GM12878 (cell line): ENCODE data around the gene IL20RA. TPM values are rescaled to one million over a fixed set of nuclear protein-coding genes. Genes with fewer than 3 reads are reported as not detected.
"Not testable (repeated sequence)": the region's sequence is repeated elsewhere in the genome, so short reads cannot be mapped to it uniquely, and the experiment has no call there.

ENCODE experiments used
- ATAC-seq: fragments of 200-7000 bp; cut with Tn5 transposase; 3 replicates; pipeline ENCODE4 v1.9.1; 2020; ENCODE audit warnings: mild to moderate bottlenecking, moderate library complexity
- BruUV-seq: library from RNA; stranded (reverse); fragments of 400-500 nt; replicated peaks from 2 replicates; lab custom pipeline; 2021; lab: Mats Ljungman, UMichigan
- CTCF ChIA-PET: fragments of 300-600 bp; sonication (Branson Sonifier 250); formaldehyde crosslinking; extraction: SDS; loops from one replicate; lab custom pipeline; 2021; ENCODE audit warnings: inconsistent platforms; lab: Yijun Ruan, JAX
- POLR2A ChIA-PET: fragments of 350-600 bp; formaldehyde crosslinking; extraction: SDS; loops from one replicate; lab custom pipeline; 2021; ENCODE audit warnings: inconsistent platforms; lab: Charles Lee
- RAD21 ChIA-PET: fragments of 300-600 bp; sonication (Branson Sonifier 250); formaldehyde crosslinking; loops from one replicate; lab custom pipeline; 2023; ENCODE audit warnings: antibody characterized with exemption; ENCODE audit not compliant: unreplicated experiment; lab: Charles Lee
- SMC1A ChIA-PET: fragments of 300-600 bp; sonication (Branson Sonifier 250); formaldehyde crosslinking; loops from one replicate; lab custom pipeline; 2023; ENCODE audit not compliant: unreplicated experiment, uncharacterized antibody; lab: Charles Lee
- DNase-seq: peaks from one replicate; pipeline ENCODE4 v3.0.0-alpha.2; 2011; ENCODE audit warnings: low read depth, low spot score
- FAIRE-seq: peaks from 3 replicates; lab custom pipeline; 2011; peaks lifted over from hg19 to GRCh38; lab: Jason Lieb, UNC
- H2AFZ ChIP-seq: 2 replicates; pipeline ENCODE4 v1.6.0; 2011; ENCODE audit warnings: low read depth, low read length, control low read depth; ENCODE audit not compliant: control insufficient read depth
- H3K27ac ChIP-seq: 2 replicates; pipeline ENCODE4 v1.5.1; 2011; ENCODE audit warnings: control low read depth; ENCODE audit not compliant: control insufficient read depth, insufficient read depth
- H3K27me3 ChIP-seq, 2 experiments: replicated peaks in 1 of 2; 2 replicates each; pipeline versions ENCODE4 v1.6.0 to v1.6.1; 2011; ENCODE audit warnings: low read length in 1 of 2; ENCODE audit not compliant: control insufficient read depth in 2 of 2, insufficient read depth in 2 of 2
- H3K36me3 ChIP-seq, 2 experiments: 2 replicates each; pipeline ENCODE4 v1.5.1; 2011; ENCODE audit warnings: low read length in 1 of 2; ENCODE audit not compliant: control insufficient read depth in 2 of 2, insufficient read depth in 2 of 2
- H3K4me1 ChIP-seq: 2 replicates; pipeline ENCODE4 v1.6.1; 2011; ENCODE audit warnings: mild to moderate bottlenecking, low read length, moderate library complexity, mixed read lengths; ENCODE audit not compliant: control insufficient read depth, insufficient read depth
- H3K4me2 ChIP-seq: 2 replicates; pipeline ENCODE4 v1.6.0; 2011; ENCODE audit warnings: control low read depth; ENCODE audit not compliant: control insufficient read depth, insufficient read depth
- H3K4me3 ChIP-seq: fragments of 200-600 bp; sonication (generic); 2 replicates; pipeline ENCODE4 v1.5.1; 2016
- H3K79me2 ChIP-seq: 2 replicates; pipeline ENCODE4 v1.6.0; 2011; ENCODE audit warnings: low read length; ENCODE audit not compliant: control insufficient read depth, insufficient read depth
- H3K9ac ChIP-seq: 2 replicates; pipeline ENCODE4 v1.8.0; 2011; ENCODE audit warnings: low read length, control low read depth, mixed read lengths; ENCODE audit not compliant: control insufficient read depth, insufficient read depth
- H3K9me3 ChIP-seq: replicated peaks from 3 replicates; pipeline ENCODE4 v1.5.1; 2011; ENCODE audit warnings: mild to moderate bottlenecking, low read length; ENCODE audit not compliant: control insufficient read depth, insufficient read depth
- H4K20me1 ChIP-seq: 2 replicates; pipeline ENCODE4 v1.6.0; 2011; ENCODE audit not compliant: control insufficient read depth, insufficient read depth
- CHD1 ChIP-seq: IDR thresholded peaks from 2 replicates; pipeline ENCODE4 v1.6.1; 2012; ENCODE audit warnings: low read depth, low read length, improper control_type of control experiment
- CHD2 ChIP-seq: IDR thresholded peaks from 2 replicates; pipeline ENCODE4 v1.6.1; 2011; ENCODE audit warnings: low read depth, low read length, improper control_type of control experiment, borderline replicate concordance
- CHD4 ChIP-seq: fragments of 200-600 bp; sonication (generic); IDR thresholded peaks from 2 replicates; pipeline ENCODE4 v1.6.1; 2016; ENCODE audit warnings: mild to moderate bottlenecking
- WGBS: methylation state at CpG from one replicate; pipeline ENCODE4 v1.1.6; 2016; ENCODE audit warnings: low lambda C conversion rate; ENCODE audit not compliant: insufficient replicate concordance, insufficient coverage; ENCODE audit errors: missing lambda C conversion rate; 5-methylcytosine and 5-hydroxymethylcytosine counted together
- in situ Hi-C: fragments of 300-500 bp; cut with MboI; formaldehyde crosslinking; loops from 9 replicates; pipeline ENCODE4 v1.14.3; 2018; ENCODE audit warnings: mixed read lengths
- intact Hi-C: fragments of 100-400 bp; cut with micrococcal nuclease; formaldehyde crosslinking; loops from one replicate; pipeline ENCODE4 v1.14.2; 2022; ENCODE audit not compliant: unreplicated experiment
- polyA plus RNA-seq, 11 experiments: library from polyadenylated mRNA; depleted of rRNA in 4 of 11; unstranded in 6 of 11; stranded (reverse) in 5 of 11; fragments of >200 nt; fragmentation: Nextera tagmentation in 4 of 11; fragmentation: Illumina TruSeq in 1 of 11; extraction: Ambion mirVana in 4 of 11; extraction: Trizol in 1 of 11; gene quantifications; 1 replicate in 1 of 11; 2 replicates in 10 of 11; pipeline versions ENCODE4 v1.2.1 to v1.2.3, GENCODE V29; 2011 to 2016; ENCODE audit warnings: inconsistent platforms in 2 of 11, missing spikeins in 2 of 11, low read depth in 1 of 11
- total RNA-seq, 4 experiments: library from RNA; depleted of rRNA in 3 of 4; stranded (reverse); fragments of >200 nt in 3 of 4; fragmentation: Illumina TruSeq in 1 of 4; extraction: Trizol in 1 of 4; gene quantifications; 2 replicates each; pipeline versions ENCODE4 v1.2.1 to v1.2.3, GENCODE V29; 2013 to 2021
- TF ChIP-seq, protein P1 (sequence below): IDR thresholded peaks from 2 replicates; pipeline ENCODE4 v1.6.1; 2012; ENCODE audit warnings: improper control_type of control experiment, low read depth, low read length; ENCODE audit not compliant: insufficient replicate concordance

The IL20RA gene
- total and polyA plus RNA-seq, 10 of the 15 experiments (the other 5 are each of a cell fraction or from before 2014, with no cell fraction given), result 0.02 to 0.16 (median 0.09) TPM; not detected in 3

DNA sequence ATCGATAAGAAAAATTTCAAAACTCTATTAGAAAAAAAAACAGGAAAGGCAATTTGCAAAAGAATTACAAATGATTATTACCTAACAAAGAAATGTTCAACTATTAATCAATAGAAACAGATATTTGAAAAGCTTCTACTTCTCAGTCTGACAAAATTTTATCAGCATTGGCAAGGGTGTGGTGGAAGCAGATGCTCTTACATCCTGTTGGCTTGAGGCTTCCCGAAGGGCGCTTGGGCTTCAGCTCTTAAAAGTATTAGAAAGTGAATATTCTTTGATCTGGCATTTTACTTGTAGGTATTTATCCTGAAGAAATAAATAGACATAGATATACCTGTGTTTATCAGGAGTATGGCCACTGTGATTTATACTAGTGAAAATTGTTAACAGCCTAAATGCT lies 84.0 kb downstream of the IL20RA start:
- intact Hi-C loops (no loop called here), in situ Hi-C loops (no loop called here)
- Histone ChIP-seq H3K9me3 (no peaks in the 10 kb centered on the region), H3K4me3 (no peak overlapping the region), H3K27ac (no peak overlapping the region), H2AFZ (no peak overlapping the region), H3K9ac (no peak overlapping the region), H3K4me2 (no peak overlapping the region), H4K20me1 (no peaks in the 10 kb centered on the region), H3K27me3 (no peaks in the 10 kb centered on the region), H3K4me1 (peaks cover 4% of the 10 kb centered on the region; the same call in 1 of the 2 replicates), H3K36me3 (no peaks in the 10 kb centered on the region), H3K79me2 (no peaks in the 10 kb centered on the region)
- FAIRE-seq (no peak), ATAC-seq (no peak), DNase-seq (no peak)
- ChIA-PET POLR2A (no interaction called here), SMC1A (interaction anchor here (0.6 to 0.7 kb wide), 2 partner anchors 128 to 1061 kb away, joined by 3 read pairs; no protein-coding TSS in a partner anchor), CTCF (no interaction called here), RAD21 (no interaction called here)
- 90% methylated on average over 3 of the region's 3 CpGs for WGBS
- BruUV-seq, result no TSS peak
- no peak for TF ChIP-seq CHD2
- no peak for TF ChIP-seq CHD4
- TF ChIP-seq, protein P1, sequence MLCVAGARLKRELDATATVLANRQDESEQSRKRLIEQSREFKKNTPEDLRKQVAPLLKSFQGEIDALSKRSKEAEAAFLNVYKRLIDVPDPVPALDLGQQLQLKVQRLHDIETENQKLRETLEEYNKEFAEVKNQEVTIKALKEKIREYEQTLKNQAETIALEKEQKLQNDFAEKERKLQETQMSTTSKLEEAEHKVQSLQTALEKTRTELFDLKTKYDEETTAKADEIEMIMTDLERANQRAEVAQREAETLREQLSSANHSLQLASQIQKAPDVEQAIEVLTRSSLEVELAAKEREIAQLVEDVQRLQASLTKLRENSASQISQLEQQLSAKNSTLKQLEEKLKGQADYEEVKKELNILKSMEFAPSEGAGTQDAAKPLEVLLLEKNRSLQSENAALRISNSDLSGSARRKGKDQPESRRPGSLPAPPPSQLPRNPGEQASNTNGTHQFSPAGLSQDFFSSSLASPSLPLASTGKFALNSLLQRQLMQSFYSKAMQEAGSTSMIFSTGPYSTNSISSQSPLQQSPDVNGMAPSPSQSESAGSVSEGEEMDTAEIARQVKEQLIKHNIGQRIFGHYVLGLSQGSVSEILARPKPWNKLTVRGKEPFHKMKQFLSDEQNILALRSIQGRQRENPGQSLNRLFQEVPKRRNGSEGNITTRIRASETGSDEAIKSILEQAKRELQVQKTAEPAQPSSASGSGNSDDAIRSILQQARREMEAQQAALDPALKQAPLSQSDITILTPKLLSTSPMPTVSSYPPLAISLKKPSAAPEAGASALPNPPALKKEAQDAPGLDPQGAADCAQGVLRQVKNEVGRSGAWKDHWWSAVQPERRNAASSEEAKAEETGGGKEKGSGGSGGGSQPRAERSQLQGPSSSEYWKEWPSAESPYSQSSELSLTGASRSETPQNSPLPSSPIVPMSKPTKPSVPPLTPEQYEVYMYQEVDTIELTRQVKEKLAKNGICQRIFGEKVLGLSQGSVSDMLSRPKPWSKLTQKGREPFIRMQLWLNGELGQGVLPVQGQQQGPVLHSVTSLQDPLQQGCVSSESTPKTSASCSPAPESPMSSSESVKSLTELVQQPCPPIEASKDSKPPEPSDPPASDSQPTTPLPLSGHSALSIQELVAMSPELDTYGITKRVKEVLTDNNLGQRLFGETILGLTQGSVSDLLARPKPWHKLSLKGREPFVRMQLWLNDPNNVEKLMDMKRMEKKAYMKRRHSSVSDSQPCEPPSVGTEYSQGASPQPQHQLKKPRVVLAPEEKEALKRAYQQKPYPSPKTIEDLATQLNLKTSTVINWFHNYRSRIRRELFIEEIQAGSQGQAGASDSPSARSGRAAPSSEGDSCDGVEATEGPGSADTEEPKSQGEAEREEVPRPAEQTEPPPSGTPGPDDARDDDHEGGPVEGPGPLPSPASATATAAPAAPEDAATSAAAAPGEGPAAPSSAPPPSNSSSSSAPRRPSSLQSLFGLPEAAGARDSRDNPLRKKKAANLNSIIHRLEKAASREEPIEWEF, result no peak
- no peak for TF ChIP-seq CHD1

DNA sequence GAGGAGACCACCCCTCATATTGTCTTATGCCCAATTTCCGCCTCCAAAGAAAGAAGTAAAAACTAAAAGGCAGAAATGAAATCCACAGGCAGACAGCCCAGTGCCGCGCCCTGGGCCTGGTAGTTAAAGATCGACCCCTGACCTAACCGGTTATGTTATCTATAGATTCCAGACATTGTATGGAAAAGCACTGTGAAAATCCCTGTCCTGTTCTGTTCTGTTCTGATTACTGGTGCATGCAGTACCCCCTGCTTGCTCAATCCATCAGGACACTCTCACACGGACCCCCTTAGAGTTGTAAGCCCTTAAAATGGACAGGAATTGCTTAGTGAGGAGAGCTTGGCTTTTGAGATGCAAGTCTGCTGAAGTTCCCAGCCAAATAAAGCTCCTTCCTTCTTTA lies 84.8 kb downstream of the IL20RA start:
- POLR2A ChIA-PET, result not testable (repeated sequence)

More for the DNA sequence above, 84.8 kb downstream of the IL20RA start:
- DNase-seq, H3K36me3 ChIP-seq, intact Hi-C loops, in situ Hi-C loops, H2AFZ ChIP-seq, H3K27me3 ChIP-seq, H3K79me2 ChIP-seq, H4K20me1 ChIP-seq, RAD21 ChIA-PET, H3K4me2 ChIP-seq, H3K9me3 ChIP-seq, ATAC-seq, BruUV-seq, FAIRE-seq, H3K9ac ChIP-seq, H3K4me3 ChIP-seq, H3K4me1 ChIP-seq, SMC1A ChIA-PET, H3K27ac ChIP-seq: not testable (repeated sequence)
- WGBS, result 66% methylated on average over 6 of the region's 6 CpGs
- CTCF ChIA-PET, result interaction anchor here (0.7 to 1.2 kb wide), 2 partner anchors 10 to 118 kb away, joined by 3 read pairs; no protein-coding TSS in a partner anchor
